GM19372 (cell line): Measurements from ENCODE around the gene DLL1.

Experiments
- ATAC-seq: cut with Tn5 transposase; IDR thresholded peaks from one replicate; pipeline ENCODE4 v1.9.1; 2021; ENCODE audit warnings: mild to moderate bottlenecking, low read depth, moderate library complexity; ENCODE audit not compliant: unreplicated experiment

The DLL1 gene

GRCh38 chr6:170284126-170284773 is 6.6 kb downstream of the DLL1 start:
- no peak for ATAC-seq

- no peak for ATAC-seq
Observed at GRCh38 chr6:170283212-170284081, 7.4 kb downstream of the DLL1 start.

DNA sequence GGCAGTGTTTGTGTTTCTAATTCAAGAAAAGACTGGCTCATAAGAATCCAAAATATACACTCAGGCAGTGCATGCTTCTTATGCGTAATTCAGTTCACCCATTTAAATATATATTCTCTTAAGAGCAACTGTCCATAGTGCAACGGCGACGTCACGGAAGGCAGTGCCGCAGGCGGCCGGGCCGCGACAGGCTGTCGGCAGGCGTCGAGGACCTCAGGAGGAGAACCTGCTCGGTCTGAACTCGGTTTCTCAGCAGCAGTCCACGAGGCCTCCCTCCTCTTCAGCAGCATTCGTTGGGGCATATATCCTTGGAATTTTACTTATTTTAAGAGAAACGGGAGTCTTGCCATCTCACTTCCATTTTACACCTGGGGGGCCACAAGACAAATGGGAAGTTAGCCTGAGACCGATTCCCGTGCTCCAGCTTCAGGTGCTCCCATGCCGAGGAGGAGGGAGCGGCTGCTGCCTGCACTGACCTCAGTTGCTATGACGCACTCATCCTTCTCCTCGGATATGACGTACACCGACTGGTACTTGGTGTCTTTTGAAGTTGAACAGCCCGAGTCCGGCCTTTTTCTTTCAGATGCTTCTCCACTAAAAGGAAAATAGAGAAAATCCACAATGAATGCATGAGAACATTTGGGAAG is 8.2 kb downstream of the DLL1 start:
- no peak for ATAC-seq

DNA sequence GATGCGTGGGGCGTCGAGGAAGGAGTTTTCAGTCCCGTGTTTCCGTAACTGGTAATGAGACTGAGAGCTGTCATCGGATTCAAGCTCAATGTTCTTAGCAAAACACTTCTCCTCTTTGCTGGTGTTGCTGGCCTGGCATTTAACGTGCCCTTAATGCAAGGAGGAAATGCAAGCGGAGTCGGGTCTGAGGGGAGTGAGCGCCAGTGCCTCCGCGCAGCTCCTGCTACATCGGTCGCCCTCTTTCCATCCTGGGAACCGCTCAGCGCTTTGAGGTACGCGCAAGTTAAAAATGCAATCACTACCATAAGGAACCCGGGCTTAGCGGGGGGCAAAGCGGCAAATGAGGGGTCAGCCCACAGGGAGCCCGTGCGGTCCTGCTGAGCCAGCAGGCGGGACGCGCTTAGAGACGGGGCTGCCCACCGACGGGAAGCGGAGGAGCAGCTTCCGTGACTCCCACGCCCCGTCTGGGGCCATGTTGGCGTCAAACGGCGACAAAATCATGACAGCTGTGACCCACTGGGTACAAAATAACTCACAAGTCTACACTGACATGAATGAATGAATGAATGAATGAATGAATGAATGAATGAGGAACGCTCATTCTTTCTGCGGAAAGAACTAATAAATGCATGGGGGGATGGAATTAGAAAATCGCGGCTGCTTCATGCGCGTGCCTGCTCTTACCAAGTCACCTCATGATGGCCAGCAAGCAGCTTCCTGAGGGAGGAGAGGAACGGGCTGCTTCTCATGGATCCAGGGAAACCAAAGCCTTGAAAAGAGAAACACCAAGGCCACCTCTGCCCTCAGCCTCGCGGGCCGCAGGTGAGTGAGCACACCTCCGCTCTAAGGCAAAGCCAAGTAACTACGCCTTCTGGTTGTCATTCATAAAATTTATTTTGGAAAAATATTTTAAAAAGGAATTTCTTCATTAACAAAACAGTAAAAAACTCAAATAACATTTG is 9.3 kb downstream of the DLL1 start:
- ATAC-seq: no peak

DNA sequence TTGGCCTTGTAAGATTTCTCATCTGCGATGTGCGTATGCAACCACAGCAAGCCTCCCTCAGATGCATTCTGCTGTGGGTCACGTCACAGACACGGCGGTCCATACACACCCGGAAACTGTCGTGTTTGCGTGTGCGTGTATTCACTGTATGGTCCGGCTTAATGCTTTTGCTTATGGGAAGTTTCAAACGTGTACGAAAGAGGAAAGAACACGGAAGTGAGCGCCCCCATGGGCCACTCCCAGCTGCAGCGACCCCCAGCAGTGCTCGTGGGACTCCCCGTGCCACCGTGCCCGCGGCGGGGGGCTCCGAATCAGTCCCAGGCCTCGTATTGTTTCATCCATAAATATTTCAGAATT is 10.2 kb downstream of the DLL1 start:
- ATAC-seq: peak; percentile 59

- peak; percentile 96 for ATAC-seq
Observed at GRCh38 chr6:170279977-170280688, 10.7 kb downstream of the DLL1 start.

DNA sequence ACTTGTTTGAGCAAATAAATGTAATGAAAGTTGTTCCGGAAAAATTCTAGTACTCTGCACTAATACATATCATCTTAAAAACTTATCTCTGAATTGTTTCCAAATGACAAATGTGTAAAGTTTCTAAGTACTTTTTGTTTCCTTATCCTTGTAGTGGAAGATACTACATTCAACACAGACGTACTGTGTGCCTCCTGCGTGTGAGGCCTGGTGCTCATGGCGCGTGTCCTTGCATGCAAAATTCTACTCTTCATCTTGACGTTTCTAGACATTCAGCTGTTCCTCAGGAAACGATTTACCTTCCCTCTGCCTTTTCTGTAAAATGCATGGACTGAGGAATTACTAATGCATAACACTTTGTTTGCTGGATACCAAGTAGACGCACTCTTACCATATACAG is 11.5 kb downstream of the DLL1 start:
- ATAC-seq: no peak

- no peak for ATAC-seq
Observed at GRCh38 chr6:170278743-170279094, 12.2 kb downstream of the DLL1 start.

- no peak for ATAC-seq
Observed at GRCh38 chr6:170277893-170278742, 12.8 kb downstream of the DLL1 start.

DNA sequence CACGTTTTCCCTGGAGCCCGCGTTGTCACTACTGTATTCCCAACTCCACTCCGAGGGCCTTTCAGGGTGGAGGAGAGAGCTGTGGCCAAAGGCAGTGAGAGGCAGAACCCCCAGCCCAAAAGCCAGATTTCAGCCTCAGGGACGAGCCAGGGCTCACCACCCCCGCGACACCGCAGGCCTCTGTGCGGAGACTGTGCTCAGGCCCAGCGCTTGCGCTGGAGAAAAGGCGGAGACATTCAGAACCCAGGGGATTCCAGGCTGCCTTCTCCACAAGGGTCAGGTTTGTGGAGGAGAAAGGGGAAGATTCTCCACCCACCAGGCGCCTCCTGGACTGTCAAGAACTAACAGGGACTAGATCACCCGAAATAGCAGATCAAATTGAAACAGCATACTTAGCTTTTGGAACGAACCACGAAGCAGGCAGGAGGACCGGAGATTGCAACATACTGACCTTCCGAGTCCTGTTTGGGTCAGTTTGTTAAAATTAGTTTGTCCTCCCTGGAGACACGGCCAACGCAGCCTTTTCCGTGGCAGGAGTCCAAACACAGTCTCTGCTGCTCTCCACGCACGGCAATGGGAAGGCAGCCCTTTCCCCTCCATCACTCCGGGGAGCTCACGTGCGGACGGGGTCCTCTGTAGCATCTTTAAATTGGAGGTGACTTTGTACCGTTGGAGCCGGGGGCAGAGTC is 14.4 kb downstream of the DLL1 start:
- no peak for ATAC-seq

- ATAC-seq: no peak
Observed at GRCh38 chr6:170274713-170275560, 15.9 kb downstream of the DLL1 start.

DNA sequence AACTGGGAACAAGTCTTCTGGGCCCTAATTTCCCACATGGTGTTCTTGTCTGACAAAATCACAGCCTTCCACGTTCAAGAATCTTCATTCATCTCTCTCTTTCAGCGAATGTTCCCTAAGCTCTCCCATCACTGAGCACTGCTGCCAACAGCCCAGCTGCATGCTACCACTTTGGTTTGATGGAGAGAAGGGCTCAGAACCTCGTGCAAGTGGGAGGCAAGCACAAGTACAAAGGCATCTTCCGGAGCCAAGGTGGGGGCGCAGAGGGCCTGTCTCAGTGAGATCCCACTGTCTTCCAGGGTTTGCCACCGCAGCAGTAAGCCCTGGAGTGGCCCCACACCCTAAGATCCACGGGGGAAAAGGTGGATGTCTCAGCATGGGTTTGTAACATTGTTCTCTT is 17.2 kb downstream of the DLL1 start:
- no peak for ATAC-seq

DNA sequence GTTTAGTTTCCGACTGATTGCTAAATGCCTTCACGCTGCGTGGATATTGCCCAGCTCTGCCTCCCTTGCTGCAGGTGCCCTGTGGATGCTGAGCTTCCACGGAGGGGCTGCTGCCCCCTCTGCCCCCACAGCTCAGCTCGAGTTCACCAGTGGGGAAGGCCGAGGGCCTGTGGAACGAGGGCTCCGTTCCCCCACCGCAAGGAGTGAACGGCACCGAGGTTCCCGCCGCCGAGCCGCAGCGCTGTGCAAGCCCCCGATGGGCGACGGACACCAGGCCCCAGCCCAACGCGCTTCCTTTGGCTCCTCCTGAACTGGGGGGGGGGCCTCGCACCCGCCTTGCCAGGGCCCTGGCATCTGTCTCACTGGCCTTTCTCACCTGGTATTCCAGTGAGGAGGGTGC is 17.7 kb downstream of the DLL1 start:
- no peak for ATAC-seq

- no peak for ATAC-seq
Observed at GRCh38 chr6:170272341-170273065, 18.4 kb downstream of the DLL1 start.

DNA sequence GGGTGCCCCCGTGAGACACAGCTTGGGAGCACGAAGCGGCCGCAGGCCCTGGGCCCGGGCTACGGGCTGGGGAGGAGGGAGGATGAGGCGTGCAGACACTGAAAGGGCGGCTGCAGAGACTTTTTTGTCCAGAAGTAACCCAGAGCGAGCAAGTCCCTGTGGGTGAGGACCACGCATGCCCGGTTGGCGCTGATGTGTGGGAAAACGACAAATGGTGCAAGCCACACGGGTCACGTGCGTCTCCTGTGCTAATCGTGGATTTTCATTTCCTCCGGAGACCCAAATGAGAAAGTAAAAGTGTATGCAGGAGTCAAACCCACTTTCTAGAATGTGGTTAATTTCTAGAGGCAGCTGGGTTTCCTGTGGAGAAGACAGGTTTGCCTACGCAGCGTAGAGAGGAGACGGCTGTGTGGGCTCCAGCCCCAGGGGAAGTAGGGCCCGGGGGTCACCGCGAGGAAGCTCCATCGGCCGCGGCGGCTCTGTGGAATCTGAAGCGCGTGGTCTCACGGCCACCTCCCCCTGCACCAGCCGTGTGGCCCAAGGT is 19.0 kb downstream of the DLL1 start:
- peak; percentile 94 for ATAC-seq

GRCh38 chr6:170270984-170271593 is 19.8 kb downstream of the DLL1 start:
- ATAC-seq: no peak
